C4-2B (cell line): ENCODE measurements around the gene OR4L1.

Experiments used
- CTCF ChIP-seq: fragments of 450-650 bp; conservative IDR thresholded peaks from 2 replicates; pipeline ENCODE4 v1.5.1; 2017; ENCODE audit warnings: mild to moderate bottlenecking
- ZFX ChIP-seq: fragments of 450-650 bp; IDR thresholded peaks from 2 replicates; pipeline ENCODE4 v1.6.1; 2017

- TF ChIP-seq CTCF: no peak
- TF ChIP-seq ZFX: no peak
These were observed 50.6 kb downstream of the OR4L1 start, which contains the start of gene OR4K17 for GRCh38 chr14:20110438-20110837.
